Mucosa of rectum (tissue), 2 donors: ENCODE results near the gene FN3KRP.

Experiments used
- H3K27ac ChIP-seq, 2 donors: one replicate each; pipeline ENCODE4 v1.7.0; 2013; ENCODE audit warnings: inconsistent platforms in 2 of 2, low read depth in 2 of 2, low read length in 2 of 2
- H3K27me3 ChIP-seq, 2 donors: one replicate each; pipeline ENCODE4 v1.7.0; 2013; ENCODE audit warnings: low read length in 2 of 2; ENCODE audit not compliant: control insufficient read depth in 2 of 2, insufficient read depth in 2 of 2
- H3K36me3 ChIP-seq, 2 donors: one replicate each; pipeline ENCODE4 v1.7.0; 2013; ENCODE audit warnings: low read length in 2 of 2; ENCODE audit not compliant: control insufficient read depth in 2 of 2, insufficient read depth in 2 of 2
- H3K4me1 ChIP-seq, 2 donors: one replicate each; pipeline ENCODE4 v1.7.0; 2013; ENCODE audit warnings: low read length in 2 of 2, mild to moderate bottlenecking in 1 of 2; ENCODE audit not compliant: control insufficient read depth in 2 of 2, insufficient read depth in 2 of 2
- H3K4me3 ChIP-seq, 2 donors: one replicate each; pipeline ENCODE4 v1.7.0; 2013; ENCODE audit warnings: low read length in 2 of 2
- H3K9ac ChIP-seq, 2 donors: one replicate each; pipeline ENCODE4 v1.7.0; 2013; ENCODE audit warnings: low read length in 2 of 2, low read depth in 1 of 2, mild to moderate bottlenecking in 1 of 2
- H3K9me3 ChIP-seq, 2 donors: one replicate each; pipeline ENCODE4 v1.7.0; 2013; ENCODE audit warnings: low read length in 2 of 2; ENCODE audit not compliant: control insufficient read depth in 2 of 2
- donor health status: healthy.
- donor health status: Normal muscosa, but diverticular disease.

FN3KRP gene, protein sequence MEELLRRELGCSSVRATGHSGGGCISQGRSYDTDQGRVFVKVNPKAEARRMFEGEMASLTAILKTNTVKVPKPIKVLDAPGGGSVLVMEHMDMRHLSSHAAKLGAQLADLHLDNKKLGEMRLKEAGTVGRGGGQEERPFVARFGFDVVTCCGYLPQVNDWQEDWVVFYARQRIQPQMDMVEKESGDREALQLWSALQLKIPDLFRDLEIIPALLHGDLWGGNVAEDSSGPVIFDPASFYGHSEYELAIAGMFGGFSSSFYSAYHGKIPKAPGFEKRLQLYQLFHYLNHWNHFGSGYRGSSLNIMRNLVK

DNA sequence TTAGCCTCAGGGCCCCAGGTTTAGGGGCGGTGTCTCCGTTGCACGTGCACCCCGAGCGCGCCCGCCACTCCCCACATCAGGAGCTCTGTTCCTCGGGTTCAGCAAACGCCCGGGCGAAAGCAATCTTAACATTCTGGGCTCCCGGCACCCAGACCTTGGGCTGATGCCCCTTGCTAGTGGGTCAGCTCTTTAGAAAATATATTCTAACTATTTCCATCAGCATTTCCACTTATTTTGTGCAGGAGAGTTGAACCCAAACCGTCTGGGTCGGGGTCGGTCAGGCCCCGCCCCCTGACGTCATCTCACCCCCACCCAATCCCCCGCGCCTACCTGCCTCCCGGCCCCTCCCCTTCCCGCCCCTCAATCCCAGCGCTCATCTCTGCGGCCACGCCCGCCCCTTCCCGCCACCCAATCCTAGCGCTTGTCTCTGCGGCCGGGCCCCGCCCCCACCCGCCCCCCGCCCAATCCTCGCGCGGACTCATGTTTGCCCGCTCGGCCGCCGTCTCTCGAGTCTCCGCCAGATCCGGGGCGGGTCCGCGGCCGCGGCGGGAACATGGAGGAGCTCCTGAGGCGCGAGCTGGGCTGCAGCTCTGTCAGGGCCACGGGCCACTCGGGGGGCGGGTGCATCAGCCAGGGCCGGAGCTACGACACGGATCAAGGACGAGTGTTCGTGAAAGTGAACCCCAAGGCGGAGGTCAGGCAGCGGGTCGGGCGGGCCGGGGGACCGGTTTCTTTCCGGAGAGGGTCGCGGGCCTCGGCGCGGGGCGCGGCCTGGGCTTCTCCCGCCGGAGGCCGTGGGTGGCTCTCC lies at the start of gene FN3KRP:
Gene FN3KRP (plus strand): TSS at position 504 of the 808 bp plus-strand sequence. CDS start 50 bp downstream, at position 554.
- Histone ChIP-seq H3K27me3 (no peaks in the 10 kb centered on the region), H3K4me3 (peak within 1 kb of the TSS; percentile 89 to 91), H3K36me3 (peaks cover 16 to 20% of the 10 kb centered on the region in 2 donors), H3K9ac (peak within 1 kb of the TSS; percentile 84 to 85), H3K4me1 (peaks cover 8 to 18% of the 10 kb centered on the region in 2 donors), H3K27ac (peak within 1 kb of the TSS; percentile 77 to 78), H3K9me3 (no peaks in the 10 kb centered on the region)

DNA sequence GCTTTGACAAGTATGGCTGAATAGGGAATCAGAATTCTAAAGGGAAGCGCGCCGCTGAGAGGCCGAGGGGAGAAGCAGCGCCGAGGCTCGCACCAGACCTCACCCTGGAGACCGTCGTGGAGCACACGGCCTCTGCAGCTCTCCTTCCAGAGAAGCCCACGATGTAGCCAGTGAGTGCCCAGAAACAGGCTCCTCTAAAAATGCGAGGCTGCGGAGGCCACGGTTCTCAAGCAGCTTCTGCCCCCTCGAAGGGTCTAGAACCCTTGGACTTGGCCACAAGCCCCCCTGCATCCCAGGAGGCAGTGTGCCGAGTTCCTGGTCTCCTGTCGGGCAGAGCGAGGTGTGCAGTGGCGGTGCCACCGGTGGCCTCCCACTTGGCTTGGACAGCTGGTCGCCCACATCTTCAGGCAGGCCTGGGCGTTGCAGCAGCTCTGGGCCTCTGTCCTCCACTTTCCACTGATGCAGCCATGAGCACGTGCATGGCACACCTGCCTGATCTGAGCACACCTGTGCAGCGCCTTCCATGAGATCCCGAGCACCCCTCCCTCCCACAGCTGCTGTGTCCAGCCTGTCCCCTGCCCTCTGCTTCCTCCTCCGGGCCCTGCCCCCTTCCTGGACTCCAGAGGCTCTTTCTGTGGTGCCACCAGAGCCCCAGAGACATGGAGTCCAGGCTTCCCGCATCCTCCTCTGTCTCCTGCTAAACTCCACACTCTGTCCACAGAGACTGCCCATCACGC lies 49.4 kb upstream of the FN3KRP start:
- Histone ChIP-seq H3K9ac (no peak overlapping the region), H3K27ac (no peak overlapping the region), H3K36me3 (peaks cover 3 to 4% of the 10 kb centered on the region in 2 donors), H3K4me1 (peaks cover 4 to 9% of the 10 kb centered on the region in 2 donors), H3K27me3 (no peaks in the 10 kb centered on the region), H3K9me3 (no peaks in the 10 kb centered on the region), H3K4me3 (no peak overlapping the region)

DNA sequence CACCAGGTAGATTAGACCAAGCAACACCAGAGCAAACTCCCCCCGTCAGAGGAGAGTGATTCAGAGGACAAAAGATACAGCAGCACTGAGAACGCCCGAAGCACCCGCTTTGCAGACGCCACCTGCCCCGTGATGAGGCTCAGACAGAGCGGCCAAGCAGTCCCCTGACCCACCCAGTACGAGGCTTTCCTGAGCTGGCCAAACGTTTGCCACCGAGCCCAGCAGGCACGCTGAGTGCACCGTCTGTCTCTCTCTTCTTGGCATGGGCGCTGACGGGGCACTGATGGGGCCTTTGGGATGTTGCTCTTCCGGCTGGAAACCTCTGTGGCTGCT lies 48.9 kb upstream of the FN3KRP start:
- Histone ChIP-seq H3K36me3 (peaks cover 0 to 3% of the 10 kb centered on the region in 2 donors), H3K4me1 (peaks cover 8 to 14% of the 10 kb centered on the region in 2 donors), H3K27ac (no peak overlapping the region), H3K4me3 (no peak overlapping the region), H3K9me3 (no peaks in the 10 kb centered on the region), H3K27me3 (no peaks in the 10 kb centered on the region), H3K9ac (no peak overlapping the region)

DNA sequence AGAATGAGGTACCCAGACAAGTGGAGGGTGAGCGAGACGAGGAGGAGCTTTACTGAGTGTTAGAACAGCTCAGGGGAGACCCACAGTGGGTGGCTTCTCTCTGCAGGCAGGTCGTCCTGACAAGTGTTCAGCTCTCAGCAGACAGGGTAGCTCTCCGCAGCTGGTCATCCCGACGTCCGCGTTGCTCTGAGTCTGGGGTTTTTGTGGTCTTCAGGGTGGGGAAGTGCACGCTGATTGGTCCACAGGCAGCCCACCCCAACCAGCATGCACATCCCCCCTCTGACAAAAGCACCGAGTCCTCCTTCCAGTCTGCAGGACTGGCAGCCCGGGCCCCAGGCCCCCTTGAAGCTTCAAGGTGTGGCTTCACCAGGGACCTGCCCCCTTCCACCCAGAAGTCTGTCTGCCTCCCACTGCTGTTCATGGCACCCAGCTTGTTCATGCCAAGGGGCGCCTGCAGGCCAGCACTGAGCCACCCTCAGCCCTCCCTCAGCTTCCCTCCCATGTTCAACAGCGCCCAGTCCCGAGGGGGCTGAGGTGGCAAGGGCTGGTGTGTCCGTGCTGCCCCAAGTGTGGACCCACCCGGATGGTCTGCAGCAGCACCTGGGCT lies 48.4 kb upstream of the FN3KRP start:
- no peaks in the 10 kb centered on the region for H3K9me3 ChIP-seq
- no peak overlapping the region for H3K27ac ChIP-seq
- H3K9ac ChIP-seq: peak overlapping the region in 1 of 2 donors; percentile 33
- no peak overlapping the region for H3K4me3 ChIP-seq
- peaks cover 0 to 3% of the 10 kb centered on the region in 2 donors for H3K36me3 ChIP-seq
- no peaks in the 10 kb centered on the region for H3K27me3 ChIP-seq
- H3K4me1 ChIP-seq: peaks cover 8 to 16% of the 10 kb centered on the region in 2 donors

DNA sequence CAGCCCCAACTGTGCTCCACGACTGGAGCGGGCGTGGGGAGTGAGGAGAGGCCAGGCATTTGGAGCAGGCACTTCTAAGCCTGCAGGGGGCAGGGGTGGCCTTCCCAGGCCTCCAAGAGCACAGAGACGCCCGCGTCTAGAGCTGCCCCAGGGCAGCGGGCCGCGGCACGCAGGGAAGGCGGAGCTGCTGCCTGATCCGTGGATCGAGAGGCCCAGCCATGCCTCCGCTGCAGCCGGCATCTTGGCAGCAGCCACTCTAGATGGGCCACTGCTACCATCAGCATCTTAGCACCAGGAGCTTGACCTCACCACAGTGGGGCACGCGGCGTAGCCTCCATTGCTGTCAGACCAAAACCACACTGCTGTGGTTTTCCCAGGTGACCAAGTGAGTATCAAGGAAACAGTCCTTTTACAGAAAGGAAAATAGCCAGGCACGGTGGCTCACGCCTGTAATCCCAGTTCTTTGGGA lies 47.8 kb upstream of the FN3KRP start:
- Histone ChIP-seq H3K36me3 (peaks cover 0 to 3% of the 10 kb centered on the region in 2 donors), H3K9ac (peak overlapping the region; percentile 17 to 33), H3K27ac (peak overlapping the region; percentile 23 to 52), H3K27me3 (no peaks in the 10 kb centered on the region), H3K4me3 (peak overlapping the region in 1 of 2 donors; percentile 31), H3K4me1 (peaks cover 8 to 21% of the 10 kb centered on the region in 2 donors), H3K9me3 (no peaks in the 10 kb centered on the region)

DNA sequence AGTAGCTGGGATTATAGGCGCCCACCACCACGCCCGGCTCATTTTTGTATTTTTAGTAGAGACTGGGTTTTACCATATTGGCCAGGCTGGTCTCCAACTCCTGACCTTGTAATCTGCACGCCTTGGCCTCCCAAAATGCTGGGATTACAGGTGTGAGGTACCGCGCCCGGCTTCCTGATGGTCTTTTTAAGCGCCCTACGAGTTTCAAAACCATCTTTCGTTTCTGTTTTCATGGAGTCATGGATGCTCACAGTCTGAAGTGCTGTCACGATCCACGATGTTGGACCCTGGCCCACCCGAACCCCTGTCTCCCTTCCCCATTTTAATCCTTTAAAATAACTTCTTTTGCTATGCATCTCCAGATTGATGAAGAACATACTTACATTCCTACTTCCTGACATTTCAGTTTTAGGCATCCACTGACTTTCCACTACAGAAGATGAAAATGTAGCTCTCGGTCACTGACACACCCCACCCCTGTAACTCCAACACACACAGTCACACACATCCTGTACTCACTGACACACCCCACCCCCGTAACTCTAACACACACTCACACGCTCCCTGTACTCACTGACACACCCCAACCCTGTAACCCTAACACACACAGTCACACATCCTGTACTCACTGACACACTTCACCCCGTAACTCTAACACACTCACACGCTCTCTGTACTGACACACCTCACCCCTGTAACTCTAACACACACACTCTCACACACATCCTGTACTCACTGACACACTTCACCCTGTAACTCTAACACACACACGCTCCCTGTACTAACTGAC lies 45.6 kb upstream of the FN3KRP start:
- no peaks in the 10 kb centered on the region for H3K9me3 ChIP-seq
- H3K4me3 ChIP-seq: no peak overlapping the region
- peaks cover 0 to 3% of the 10 kb centered on the region in 2 donors for H3K36me3 ChIP-seq
- no peaks in the 10 kb centered on the region for H3K27me3 ChIP-seq
- H3K27ac ChIP-seq: peak overlapping the region; percentile 27 to 46
- peaks cover 18 to 30% of the 10 kb centered on the region in 2 donors for H3K4me1 ChIP-seq
- H3K9ac ChIP-seq: no peak overlapping the region

DNA sequence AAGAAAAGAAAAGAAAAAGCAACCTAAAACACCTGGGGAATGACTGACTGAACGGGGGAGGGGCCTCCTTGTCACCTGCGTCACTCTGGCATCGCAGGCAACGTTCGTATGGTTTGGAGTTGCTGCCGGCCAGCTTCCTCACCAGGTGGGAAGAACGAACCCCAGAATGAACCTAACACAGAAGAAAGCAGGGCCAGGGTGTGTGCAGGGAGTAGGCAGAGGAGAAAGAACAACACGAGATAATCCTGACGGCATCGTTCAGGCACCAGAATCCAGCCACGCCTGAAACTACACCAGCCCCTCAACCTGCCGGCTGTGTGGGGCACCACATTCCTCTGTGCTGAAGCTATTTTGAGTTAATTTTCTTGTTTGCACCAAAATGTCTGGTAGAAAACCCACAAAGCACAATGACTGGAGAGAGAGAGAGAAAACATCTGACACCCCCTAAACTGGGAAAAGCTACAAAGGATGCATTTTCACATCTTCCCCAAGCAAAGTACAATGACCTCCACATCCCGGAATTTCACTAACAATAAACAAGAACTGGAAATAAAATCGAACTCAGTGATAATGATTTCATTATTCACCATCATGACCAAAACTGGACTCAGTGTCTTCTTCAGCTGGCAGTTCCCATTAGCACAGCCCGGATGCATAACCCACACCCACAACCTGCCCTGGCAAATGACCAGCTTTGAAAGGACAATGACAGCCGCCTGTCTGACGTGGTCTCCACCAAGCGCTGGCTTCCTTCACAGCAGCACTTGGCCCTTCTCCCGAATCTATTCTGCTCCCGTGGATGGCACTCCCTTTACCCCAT lies 41.6 kb upstream of the FN3KRP start:
- peaks cover 19 to 30% of the 10 kb centered on the region in 2 donors for H3K4me1 ChIP-seq
- no peaks in the 10 kb centered on the region for H3K27me3 ChIP-seq
- no peaks in the 10 kb centered on the region for H3K9me3 ChIP-seq
- H3K9ac ChIP-seq: no peak overlapping the region
- H3K4me3 ChIP-seq: no peak overlapping the region
- no peaks in the 10 kb centered on the region for H3K36me3 ChIP-seq
- peak overlapping the region; percentile 3 to 18 for H3K27ac ChIP-seq

DNA sequence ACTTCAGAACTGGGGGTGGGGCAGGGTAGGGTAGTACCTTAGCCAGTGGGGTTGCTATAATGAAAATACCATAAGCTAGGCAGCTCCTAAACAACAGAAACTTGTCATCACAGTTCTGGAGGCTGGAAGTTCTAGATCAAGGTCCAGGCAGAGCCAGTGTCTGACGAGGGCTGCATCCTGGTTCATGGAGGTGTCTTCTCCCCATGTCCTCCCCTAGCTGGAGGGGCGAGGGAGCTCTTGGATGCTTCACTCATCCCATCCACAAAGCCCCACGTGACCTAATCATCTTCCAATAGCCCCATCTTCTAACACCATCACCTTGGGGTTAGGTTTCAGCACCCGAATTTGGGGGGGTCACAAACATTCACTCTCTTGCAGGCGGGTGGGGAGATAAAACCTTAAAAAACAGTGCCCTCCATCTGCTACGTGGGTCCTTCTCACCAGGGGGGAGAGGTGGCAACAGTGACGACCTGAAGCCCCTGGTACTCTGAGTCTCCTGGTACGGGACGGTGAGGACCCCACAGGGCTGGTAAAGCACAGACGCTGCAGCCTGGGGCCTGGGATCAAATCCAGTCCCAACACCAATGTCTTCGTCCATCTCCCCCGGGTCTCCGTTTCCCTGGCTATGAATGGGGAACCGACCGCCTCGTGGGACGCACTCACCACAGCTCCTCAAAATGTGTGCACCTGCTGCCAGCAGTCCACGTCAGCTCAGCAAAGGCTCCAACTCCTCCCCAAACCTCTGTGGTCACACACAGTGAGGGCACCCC lies 40.8 kb upstream of the FN3KRP start:
- Histone ChIP-seq H3K36me3 (no peaks in the 10 kb centered on the region), H3K27me3 (no peaks in the 10 kb centered on the region), H3K9ac (no peak overlapping the region), H3K4me1 (peaks cover 20 to 33% of the 10 kb centered on the region in 2 donors), H3K9me3 (no peaks in the 10 kb centered on the region), H3K27ac (peak overlapping the region; percentile 3 to 18), H3K4me3 (no peak overlapping the region)
